Activated T-helper 17 cell treated with anti-CD3 and anti-CD28 coated beads, Interleukin-2, amount 50 U/mL, for 72 hours (primary cell): ENCODE results near the gene PTPDC1. TPM values are rescaled to one million over a fixed set of nuclear protein-coding genes. Genes with fewer than 3 reads are reported as not detected.
"Not testable (repeated sequence)": the region's sequence is repeated elsewhere in the genome, so short reads cannot be mapped to it uniquely, and the experiment has no call there.

Experiments
- ATAC-seq: fragments of 150-1000 bp; cut with Tn5 transposase; replicated peaks from 2 replicates; pipeline ENCODE4 v1.10.0; 2021; ENCODE audit warnings: mild to moderate bottlenecking, moderate library complexity
- H3K27ac Mint-ChIP-seq: one replicate; pipeline ENCODE4 v1.8.0; 2022; ENCODE audit warnings: mixed read lengths
- H3K27me3 Mint-ChIP-seq: one replicate; pipeline ENCODE4 v1.8.0; 2022; ENCODE audit warnings: mixed read lengths
- H3K36me3 Mint-ChIP-seq: one replicate; pipeline ENCODE4 v1.8.0; 2022; ENCODE audit warnings: low read depth, mild to moderate bottlenecking, mixed read lengths
- H3K4me1 Mint-ChIP-seq: one replicate; pipeline ENCODE4 v1.8.0; 2022; ENCODE audit warnings: mixed read lengths
- H3K4me3 Mint-ChIP-seq: one replicate; pipeline ENCODE4 v1.8.0; 2022; ENCODE audit warnings: mild to moderate bottlenecking, mixed read lengths
- H3K9me3 Mint-ChIP-seq: one replicate; pipeline ENCODE4 v1.8.0; 2022; ENCODE audit warnings: mixed read lengths
- total RNA-seq, 2 donors: library from RNA; stranded (reverse); gene quantifications; one replicate each; pipeline ENCODE4 v1.2.3, GENCODE V29; 2022

The PTPDC1 gene
- total RNA-seq, 2 donors from 2014 or later = 5.8 to 6.2 TPM

DNA sequence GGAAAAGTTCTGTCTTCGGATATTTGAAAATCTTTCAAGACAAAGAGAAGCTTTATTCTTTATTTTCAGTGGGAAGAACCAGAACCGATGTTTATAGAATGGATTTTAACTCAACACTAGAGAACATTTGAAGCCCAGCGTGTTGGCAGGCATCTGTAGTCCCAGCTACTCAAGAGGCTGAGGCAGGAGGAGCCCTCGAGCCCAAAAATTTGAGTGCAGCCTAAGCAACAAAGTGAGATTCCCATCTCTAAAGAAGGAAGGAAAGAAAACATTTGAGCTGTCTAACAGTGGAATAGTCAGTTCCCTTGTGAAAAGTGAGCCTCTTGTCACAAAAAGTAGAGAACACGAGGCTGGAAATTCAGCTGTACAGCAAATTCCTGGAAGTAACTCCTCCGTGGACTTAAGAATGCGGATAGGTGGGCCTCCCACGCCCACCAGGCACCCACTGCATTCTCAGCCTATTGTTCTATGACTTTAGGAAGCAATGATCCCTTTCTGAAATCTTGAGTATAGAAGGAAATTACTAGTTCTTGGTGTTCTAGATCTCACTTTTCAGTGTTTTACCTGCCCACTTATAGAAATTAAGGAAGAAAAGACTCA, 2.3 kb upstream of the PTPDC1 start:
- H3K27ac Mint-ChIP-seq = no peak overlapping the region
- H3K27me3 Mint-ChIP-seq = no peaks in the 10 kb centered on the region
- no peaks in the 10 kb centered on the region for H3K9me3 Mint-ChIP-seq
- peaks cover 6% of the 10 kb centered on the region for H3K36me3 Mint-ChIP-seq
- no peak overlapping the region for H3K4me3 Mint-ChIP-seq
- peaks cover 7% of the 10 kb centered on the region for H3K4me1 Mint-ChIP-seq
- ATAC-seq = no peak

DNA sequence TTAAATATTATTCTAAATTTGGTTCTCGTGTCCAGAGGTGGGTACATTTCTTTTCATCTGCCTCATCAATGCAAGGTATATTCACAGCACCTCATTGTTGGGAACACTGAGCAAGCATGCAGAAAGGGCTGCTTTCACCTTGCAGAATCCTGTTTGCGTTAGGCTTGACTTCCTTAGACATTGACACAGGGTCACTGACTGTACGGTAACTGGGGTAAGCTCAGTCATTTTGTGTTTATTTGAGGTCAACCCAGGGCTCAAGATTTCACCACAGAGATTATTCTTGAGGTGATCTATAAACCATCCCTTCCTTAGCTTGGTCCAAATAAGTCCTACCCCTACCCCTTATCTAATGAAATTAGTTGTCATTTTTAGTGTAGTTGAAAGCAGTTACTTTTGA, 1.7 kb upstream of the PTPDC1 start:
- Mint-ChIP-seq H3K27me3 (no peaks in the 10 kb centered on the region), H3K9me3 (no peaks in the 10 kb centered on the region), H3K36me3 (peaks cover 6% of the 10 kb centered on the region), H3K27ac (no peak overlapping the region), H3K4me1 (peaks cover 7% of the 10 kb centered on the region), H3K4me3 (no peak overlapping the region)
- ATAC-seq = peak; percentile 40

DNA sequence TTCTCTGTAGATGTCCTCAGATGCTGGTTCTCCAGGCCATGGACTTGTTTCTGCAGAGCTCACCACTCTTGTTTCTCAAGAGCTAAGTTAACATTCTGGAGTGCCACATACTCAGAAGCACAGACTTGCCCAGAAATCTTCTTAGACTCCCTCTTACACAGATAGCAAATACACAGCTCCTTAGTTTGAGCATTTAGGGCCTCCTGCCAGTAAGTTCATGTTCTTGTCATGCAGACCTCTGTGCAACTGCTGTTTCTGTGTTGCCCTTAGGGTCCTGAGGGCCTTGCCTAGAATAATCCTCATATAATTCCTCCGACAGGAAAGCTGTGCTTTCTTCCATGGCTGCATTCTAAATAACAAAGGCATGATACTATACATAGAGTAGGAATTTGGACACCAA, 1.3 kb upstream of the PTPDC1 start:
- no peak overlapping the region for H3K27ac Mint-ChIP-seq
- H3K27me3 Mint-ChIP-seq = no peaks in the 10 kb centered on the region
- ATAC-seq = no peak
- peaks cover 6% of the 10 kb centered on the region for H3K36me3 Mint-ChIP-seq
- no peaks in the 10 kb centered on the region for H3K9me3 Mint-ChIP-seq
- H3K4me3 Mint-ChIP-seq = no peak overlapping the region
- H3K4me1 Mint-ChIP-seq = peaks cover 7% of the 10 kb centered on the region

DNA sequence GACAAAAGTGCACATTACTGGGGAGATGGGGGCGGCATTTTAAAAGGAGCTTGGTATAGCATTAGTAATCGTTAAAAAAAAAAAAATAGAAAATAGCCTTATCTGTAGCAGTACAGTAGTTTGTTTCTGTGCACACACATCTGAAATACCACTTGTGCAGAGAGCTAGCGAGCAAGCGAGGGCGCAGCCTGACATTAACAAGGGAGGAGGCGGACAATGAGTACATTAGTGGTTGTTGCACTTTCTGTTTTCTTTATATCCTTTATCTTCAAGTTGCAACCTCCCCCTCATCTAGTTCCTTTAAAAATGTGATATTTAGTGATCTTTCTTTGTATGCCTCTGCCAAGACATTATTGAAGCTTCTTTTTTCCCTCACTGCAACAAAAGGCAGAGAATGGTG, 880 bp upstream of the PTPDC1 start:
- Mint-ChIP-seq H3K27ac (no peak overlapping the region), H3K36me3 (peaks cover 6% of the 10 kb centered on the region), H3K9me3 (no peaks in the 10 kb centered on the region), H3K4me1 (peaks cover 7% of the 10 kb centered on the region), H3K4me3 (no peak overlapping the region), H3K27me3 (no peaks in the 10 kb centered on the region)
- ATAC-seq = no peak

DNA sequence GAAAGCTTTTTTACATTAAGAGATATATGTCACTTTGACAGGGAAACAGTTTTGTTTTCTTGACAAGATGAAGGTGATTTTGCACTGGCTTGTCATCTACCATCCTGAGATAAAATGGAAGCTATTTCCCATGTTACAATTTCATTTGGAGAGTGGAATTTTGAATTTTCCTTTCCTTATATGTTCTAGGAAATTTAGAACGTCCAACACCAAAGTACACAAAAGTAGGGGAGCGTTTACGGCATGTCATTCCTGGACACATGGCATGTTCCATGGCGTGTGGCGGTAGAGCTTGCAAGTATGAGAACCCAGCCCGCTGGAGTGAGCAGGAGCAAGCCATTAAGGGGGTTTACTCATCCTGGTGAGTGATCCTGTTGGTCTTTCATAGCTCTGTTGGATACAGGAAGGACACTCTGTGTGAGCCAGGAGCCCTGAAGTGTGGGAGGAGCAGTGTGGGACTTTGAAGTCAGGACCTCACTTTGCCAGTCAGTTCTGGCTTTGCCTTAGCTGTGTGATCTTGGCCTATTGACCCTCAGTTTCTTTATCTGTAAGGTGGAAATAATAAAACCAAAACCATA, 887 bp downstream of the PTPDC1 start:
- no peaks in the 10 kb centered on the region for H3K9me3 Mint-ChIP-seq
- ATAC-seq = no peak
- H3K4me1 Mint-ChIP-seq = peaks cover 3% of the 10 kb centered on the region
- no peaks in the 10 kb centered on the region for H3K36me3 Mint-ChIP-seq
- no peaks in the 10 kb centered on the region for H3K27me3 Mint-ChIP-seq
- H3K4me3 Mint-ChIP-seq = no peak overlapping the region
- no peak overlapping the region for H3K27ac Mint-ChIP-seq

DNA sequence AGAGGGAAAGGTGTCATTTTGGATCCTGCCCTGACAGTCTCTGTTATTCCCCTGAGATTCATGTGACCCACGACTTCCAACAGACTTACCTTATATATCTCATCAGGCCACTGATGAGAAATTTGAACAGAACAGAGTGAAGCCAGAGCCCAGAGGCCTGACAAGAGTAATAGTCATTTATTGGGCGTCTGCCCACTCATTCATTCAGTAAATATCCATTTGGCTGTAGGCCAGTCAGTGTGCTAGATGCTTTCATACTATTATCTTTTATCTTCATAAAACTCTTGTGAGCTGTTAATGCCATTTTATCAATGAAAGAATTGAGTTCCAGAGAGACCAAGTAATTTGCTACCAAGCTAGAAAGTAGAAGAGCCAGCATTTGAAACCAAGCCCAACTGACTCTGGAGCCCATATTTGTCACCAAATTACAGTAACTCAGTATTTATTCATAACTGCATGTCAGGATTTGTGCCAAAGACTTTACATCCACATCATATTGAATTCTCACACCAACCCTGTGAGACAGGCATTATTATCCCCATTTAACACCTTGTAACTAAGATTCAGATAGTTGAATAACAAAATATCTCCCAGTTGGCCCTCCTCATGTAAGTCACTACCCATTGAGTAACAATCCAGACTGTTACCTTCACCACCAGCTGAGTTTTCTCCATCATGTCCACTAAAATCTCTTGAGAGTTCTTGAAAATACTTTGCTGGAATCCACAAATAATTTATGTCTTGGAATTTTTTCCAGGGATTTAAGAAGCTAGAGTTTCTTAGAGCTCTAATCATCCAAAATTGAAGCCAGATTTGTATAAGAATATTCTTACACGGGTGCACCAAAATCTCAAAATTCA, 2.5 kb downstream of the PTPDC1 start:
- no peak for ATAC-seq
- Mint-ChIP-seq H3K27me3 (no peaks in the 10 kb centered on the region), H3K27ac (peak overlapping the region; percentile 38), H3K9me3 (no peaks in the 10 kb centered on the region), H3K36me3 (no peaks in the 10 kb centered on the region), H3K4me3 (no peak overlapping the region), H3K4me1 (no peaks in the 10 kb centered on the region)

DNA sequence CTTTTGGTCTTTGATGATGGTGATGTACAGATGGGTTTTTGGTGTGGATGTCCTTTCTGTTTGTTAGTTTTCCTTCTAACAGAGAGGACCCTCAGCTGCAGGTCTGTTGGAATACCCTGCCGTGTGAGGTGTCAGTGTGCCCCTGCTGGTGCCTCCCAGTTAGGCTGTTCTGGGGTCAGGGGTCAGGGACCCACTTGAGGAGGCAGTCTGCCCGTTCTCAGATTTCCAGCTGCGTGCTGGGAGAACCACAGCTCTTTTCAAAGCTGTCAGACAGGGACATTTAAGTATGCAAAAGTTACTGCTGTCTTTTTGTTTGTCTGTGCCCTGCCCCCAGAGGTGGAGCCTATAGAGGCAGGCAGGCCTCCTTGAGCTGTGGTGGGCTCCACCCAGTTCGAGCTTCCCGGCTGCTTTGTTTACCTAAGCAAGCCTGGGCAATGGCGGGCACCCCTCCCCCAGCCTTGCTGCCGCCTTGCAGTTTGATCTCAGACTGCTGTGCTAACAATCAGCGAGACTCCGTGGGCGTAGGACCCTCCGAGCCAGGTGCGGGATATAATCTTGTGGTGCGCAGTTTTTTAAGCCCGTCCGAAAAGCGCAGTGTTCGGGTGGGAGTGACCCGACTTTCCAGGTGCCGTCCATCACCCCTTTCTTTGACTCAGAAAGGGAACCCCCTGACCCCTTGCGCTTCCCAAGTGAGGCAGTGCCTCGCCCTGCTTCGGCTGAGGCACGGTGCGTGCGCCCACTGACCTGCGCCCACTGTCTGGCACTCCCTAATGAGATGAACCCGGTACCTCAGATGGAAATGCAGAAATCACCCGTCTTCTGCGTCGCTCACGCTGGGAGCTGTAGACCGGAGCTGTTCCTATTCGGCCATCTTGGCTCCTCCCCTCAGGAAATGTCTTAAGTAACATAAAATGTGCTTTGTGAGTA, 10.2 kb downstream of the PTPDC1 start:
- not testable (repeated sequence) for H3K9me3 Mint-ChIP-seq, H3K27ac Mint-ChIP-seq, H3K4me1 Mint-ChIP-seq, H3K4me3 Mint-ChIP-seq, H3K27me3 Mint-ChIP-seq, H3K36me3 Mint-ChIP-seq, ATAC-seq

DNA sequence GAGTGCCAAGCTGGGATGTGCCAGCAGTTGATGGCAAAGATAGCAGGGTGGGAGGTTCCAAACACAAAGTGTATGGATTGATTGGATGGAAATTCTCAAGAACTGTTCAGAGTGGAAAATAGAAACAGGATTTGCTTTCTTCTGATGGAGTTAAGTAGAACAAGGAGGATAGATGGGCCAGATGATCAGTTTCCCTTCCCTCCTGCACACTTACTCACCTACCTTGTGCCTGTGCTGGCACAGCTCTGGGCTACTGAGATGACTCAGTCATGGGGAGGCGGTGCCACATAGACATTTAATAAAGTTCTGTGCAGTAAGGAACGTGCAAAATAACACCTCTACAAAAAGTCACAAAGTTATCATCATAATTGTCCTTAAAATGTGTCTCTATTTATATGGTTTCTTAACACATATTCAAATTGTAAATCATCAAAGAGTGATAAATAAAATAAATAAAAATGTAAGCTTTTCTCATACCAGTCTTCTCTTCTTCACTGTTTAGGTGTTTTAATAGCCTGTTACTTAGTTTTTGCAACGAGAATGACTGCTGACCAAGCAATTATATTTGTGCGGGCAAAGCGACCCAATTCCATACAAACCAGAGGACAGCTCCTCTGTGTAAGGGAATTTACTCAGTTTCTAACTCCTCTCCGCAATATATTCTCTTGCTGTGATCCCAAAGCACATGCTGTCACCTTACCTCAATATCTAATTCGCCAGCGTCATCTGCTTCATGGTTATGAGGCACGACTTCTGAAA, 12.7 kb downstream of the PTPDC1 start:
- H3K9me3 Mint-ChIP-seq = no peaks in the 10 kb centered on the region
- H3K27ac Mint-ChIP-seq = no peak overlapping the region
- no peaks in the 10 kb centered on the region for H3K27me3 Mint-ChIP-seq
- H3K36me3 Mint-ChIP-seq = no peaks in the 10 kb centered on the region
- no peaks in the 10 kb centered on the region for H3K4me1 Mint-ChIP-seq
- ATAC-seq = peak; percentile 92
- H3K4me3 Mint-ChIP-seq = peak overlapping the region; percentile 18

DNA sequence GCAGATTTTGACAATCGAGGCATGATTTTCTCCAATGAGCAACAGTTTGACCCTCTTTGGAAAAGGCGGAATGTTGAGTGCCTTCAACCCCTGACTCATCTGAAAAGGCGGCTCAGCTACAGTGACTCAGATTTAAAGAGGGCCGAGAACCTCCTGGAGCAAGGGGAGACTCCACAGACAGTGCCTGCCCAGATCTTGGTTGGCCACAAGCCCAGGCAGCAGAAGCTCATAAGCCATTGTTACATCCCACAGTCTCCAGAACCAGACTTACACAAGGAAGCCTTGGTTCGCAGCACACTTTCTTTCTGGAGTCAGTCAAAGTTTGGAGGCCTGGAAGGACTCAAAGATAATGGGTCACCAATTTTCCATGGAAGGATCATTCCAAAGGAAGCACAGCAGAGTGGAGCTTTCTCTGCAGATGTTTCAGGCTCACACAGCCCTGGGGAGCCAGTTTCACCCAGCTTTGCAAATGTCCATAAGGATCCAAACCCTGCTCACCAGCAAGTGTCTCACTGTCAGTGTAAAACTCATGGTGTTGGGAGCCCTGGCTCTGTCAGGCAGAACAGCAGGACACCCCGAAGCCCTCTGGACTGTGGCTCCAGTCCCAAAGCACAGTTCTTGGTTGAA, 13.6 kb downstream of the PTPDC1 start:
- no peaks in the 10 kb centered on the region for H3K9me3 Mint-ChIP-seq
- H3K4me3 Mint-ChIP-seq = no peak overlapping the region
- H3K27ac Mint-ChIP-seq = no peak overlapping the region
- H3K4me1 Mint-ChIP-seq = no peaks in the 10 kb centered on the region
- no peaks in the 10 kb centered on the region for H3K27me3 Mint-ChIP-seq
- H3K36me3 Mint-ChIP-seq = no peaks in the 10 kb centered on the region
- ATAC-seq = no peak

DNA sequence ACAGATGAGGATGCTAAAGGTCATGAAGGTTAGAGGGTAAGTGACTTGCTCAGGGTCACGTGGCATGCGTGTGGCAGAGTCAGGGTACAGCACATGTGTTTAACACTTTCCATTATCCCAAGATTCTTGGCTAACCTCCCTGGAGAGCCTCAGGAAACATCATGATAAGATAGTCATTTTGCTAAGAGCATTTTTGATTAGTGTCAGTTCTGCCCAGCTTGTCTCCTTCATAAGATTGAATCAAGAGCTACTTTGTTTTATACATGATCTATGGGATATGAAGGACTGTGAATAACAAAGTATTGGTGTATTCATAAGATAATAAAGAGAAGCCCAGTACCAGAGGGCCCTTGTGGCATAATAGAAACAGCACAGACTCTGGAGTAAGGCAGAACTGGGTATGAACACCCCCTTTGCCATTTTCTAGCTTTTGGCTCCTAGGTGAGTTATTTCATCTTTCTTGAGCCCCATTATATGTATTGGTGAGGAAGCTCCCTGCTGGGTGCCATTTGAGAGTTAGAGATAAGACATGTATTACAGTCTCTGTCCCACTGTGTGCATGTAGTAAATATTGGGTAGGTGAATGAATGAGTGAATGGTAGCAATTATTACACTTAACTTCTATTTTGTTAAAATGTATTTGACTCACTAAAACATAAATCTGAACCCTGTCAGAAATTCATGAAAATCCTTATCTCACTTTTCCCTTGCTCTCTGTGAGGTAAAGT, 16.1 kb downstream of the PTPDC1 start:
- Mint-ChIP-seq H3K4me1 (no peaks in the 10 kb centered on the region), H3K9me3 (no peaks in the 10 kb centered on the region), H3K36me3 (no peaks in the 10 kb centered on the region), H3K27me3 (no peaks in the 10 kb centered on the region), H3K27ac (no peak overlapping the region), H3K4me3 (no peak overlapping the region)
- no peak for ATAC-seq

DNA sequence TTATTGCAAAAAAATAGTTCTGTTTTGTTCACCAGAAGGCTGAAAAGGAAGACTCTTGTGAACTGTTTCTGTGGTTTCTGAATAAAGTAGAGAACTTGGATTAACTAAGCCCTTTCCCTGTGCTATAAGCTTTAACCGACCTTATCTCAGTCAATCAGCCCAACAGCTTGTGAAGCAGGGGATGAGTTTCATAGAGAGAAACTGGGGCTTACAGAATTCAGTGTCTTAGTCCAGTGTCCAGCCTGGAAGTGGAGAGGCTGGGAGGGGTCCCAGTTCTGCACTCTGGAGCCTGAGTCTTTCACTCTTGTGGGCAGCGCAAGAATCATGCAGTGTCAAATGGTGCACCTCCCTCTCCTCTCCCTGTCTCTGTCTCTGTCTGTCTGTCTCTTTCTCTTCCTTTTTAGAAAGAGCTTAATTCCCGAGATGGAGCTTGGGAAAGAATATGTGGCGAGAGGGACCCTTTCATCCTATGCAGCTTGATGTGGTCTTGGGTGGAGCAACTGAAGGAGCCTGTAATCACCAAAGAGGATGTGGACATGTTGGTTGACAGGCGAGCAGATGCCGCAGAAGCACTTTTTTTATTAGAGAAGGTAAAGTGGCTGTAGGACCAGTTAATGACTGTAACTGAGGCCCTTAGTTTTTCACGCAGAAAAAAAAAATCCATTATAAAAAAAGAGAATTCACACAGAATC, 17.0 kb downstream of the PTPDC1 start:
- no peak for ATAC-seq

DNA sequence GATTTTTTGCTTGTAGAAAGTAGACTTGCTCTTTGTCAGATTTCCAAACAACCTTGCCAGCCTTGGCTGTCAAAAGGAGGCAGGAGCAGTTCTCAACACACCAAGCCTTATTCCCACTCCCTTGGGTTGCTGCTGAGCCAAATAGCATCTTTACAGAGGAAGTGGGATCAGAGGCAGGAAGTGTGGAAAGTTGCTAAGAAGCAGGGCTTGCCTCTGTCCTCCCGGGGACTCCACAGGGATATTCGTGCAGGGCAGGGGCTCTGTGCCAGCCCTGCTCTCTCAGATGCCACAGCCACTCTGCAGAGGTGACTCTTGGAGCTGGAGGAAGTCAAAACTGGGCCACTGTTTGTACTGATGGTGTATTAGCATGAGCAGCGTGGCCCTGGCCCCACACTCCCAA, 24.3 kb downstream of the PTPDC1 start:
- no peak for ATAC-seq
- Mint-ChIP-seq H3K27ac (no peak overlapping the region), H3K27me3 (no peaks in the 10 kb centered on the region), H3K4me1 (no peaks in the 10 kb centered on the region), H3K4me3 (no peak overlapping the region), H3K9me3 (no peaks in the 10 kb centered on the region), H3K36me3 (no peaks in the 10 kb centered on the region)

More for the DNA sequence above, 17.0 kb downstream of the PTPDC1 start:
- no peaks in the 10 kb centered on the region for H3K27me3 Mint-ChIP-seq
- H3K9me3 Mint-ChIP-seq = no peaks in the 10 kb centered on the region
- H3K4me1 Mint-ChIP-seq = no peaks in the 10 kb centered on the region
- H3K36me3 Mint-ChIP-seq = no peaks in the 10 kb centered on the region
- H3K27ac Mint-ChIP-seq = no peak overlapping the region
- no peak overlapping the region for H3K4me3 Mint-ChIP-seq
